ENCODE data around the gene CRTC1. TPM values are rescaled to one million over a fixed set of nuclear protein-coding genes. Genes with fewer than 3 reads are reported as not detected.

Gene CRTC1
- polyA plus RNA-seq, 2 of the 4 experiments (the other 2 are of a cell fraction): 0.87 to 4.0 TPM

GRCh38 chr19:18735324-18735723 lies 51.8 kb downstream of the CRTC1 start:
- Histone ChIP-seq H3K27ac (no peak overlapping the region), H3K9me3 (no peaks in the 10 kb centered on the region), H3K4me3 (no peak overlapping the region), H3K4me1 (peaks cover 9% of the 10 kb centered on the region; the same call in 1 of the 3 replicates), H3K4me2 (no peak overlapping the region)
- 98% methylated on average over 9 of the region's 14 CpGs for WGBS (ENCODE audit: missing lambda C conversion rate)
- TF ChIP-seq NFE2L2 (conservative IDR thresholded peaks at IDR 0.05; ENCODE audit: low read length) (no peak), JUN (IDR thresholded peaks at IDR 0.05) (no peak), HOXB5 (CRISPR knock-in tag; IDR thresholded peaks at IDR 0.05) (no peak), ELK1 (IDR thresholded peaks at IDR 0.05; ENCODE audit: low read depth, low read length) (no peak), MAZ (IDR thresholded peaks at IDR 0.05; ENCODE audit: borderline replicate concordance, low read depth, low read length) (no peak), NPAS2 (CRISPR knock-in tag; IDR thresholded peaks at IDR 0.05; ENCODE audit: borderline replicate concordance) (no peak), MAFK (IDR thresholded peaks at IDR 0.05; ENCODE audit: partially characterized antibody) (no peak)
- ChIA-PET CTCF (interaction anchor here (0.9 to 1.7 kb wide), 2 partner anchors 11 to 147 kb away, joined by 3 to 4 read pairs; partner anchors contain the start of gene REX1BD), POLR2A (no interaction called here)
- FAIRE-seq (no peak), ATAC-seq (no peak), DNase-seq (ENCODE audit: low read depth in 1 of 2, low spot score in 1 of 2) (no peak)

- Histone ChIP-seq H3K27ac (no peak overlapping the region), H3K4me3 (no peak overlapping the region), H3K4me1 (peaks cover 9% of the 10 kb centered on the region; the same call in 1 of the 3 replicates), H3K9me3 (no peaks in the 10 kb centered on the region), H3K4me2 (no peak overlapping the region)
- no peak for ATAC-seq
- no peak for TF ChIP-seq EP300 (IDR thresholded peaks at IDR 0.05)
- no peak for TF ChIP-seq KDM1A (IDR thresholded peaks at IDR 0.05; ENCODE audit: low read depth)
- TF ChIP-seq HEYL (CRISPR knock-in tag; IDR thresholded peaks at IDR 0.05): no peak
- TF ChIP-seq ZSCAN20 (CRISPR knock-in tag; IDR thresholded peaks at IDR 0.05): no peak
- WGBS (ENCODE audit: missing lambda C conversion rate): 100% methylated on average over 1 of the region's 9 CpGs
- POLR2A ChIA-PET: no interaction called here
- CTCF ChIA-PET: interaction anchor here (0.9 to 1.7 kb wide), 2 partner anchors 11 to 147 kb away, joined by 3 to 4 read pairs; partner anchors contain the start of gene REX1BD
- no peak for FAIRE-seq
- DNase-seq (ENCODE audit: low read depth in 1 of 2, low spot score in 1 of 2): no peak
These were observed 52.3 kb downstream of the CRTC1 start for GRCh38 chr19:18735752-18736151.

GRCh38 chr19:18736415-18737336 lies 53.2 kb downstream of the CRTC1 start:
- Histone ChIP-seq H3K4me3 (no peak overlapping the region), H3K4me2 (no peak overlapping the region), H3K9me3 (no peaks in the 10 kb centered on the region), H3K27ac (no peak overlapping the region), H3K4me1 (peaks cover 9% of the 10 kb centered on the region; the same call in 1 of the 3 replicates)
- WGBS (ENCODE audit: missing lambda C conversion rate): 92% methylated on average over 11 of the region's 27 CpGs
- DNase-seq (ENCODE audit: low read depth in 1 of 2, low spot score in 1 of 2) (no peak), ATAC-seq (no peak), FAIRE-seq (no peak)
- ChIA-PET POLR2A (interaction anchor here (0.5 kb wide), 1 partner anchor 107 kb away, joined by 6 read pairs; no protein-coding TSS in a partner anchor), CTCF (interaction anchor here (0.9 kb wide), 1 partner anchor 12 kb away, joined by 3 read pairs; no protein-coding TSS in a partner anchor)
- TF ChIP-seq PBX3 (IDR thresholded peaks at IDR 0.05) (no peak), POLR2A (IDR thresholded peaks at IDR 0.05; ENCODE audit: low read length) (no peak), JUN (IDR thresholded peaks at IDR 0.05) (no peak), FOSB (CRISPR knock-in tag; IDR thresholded peaks at IDR 0.05) (no peak), HOXB13 (CRISPR knock-in tag; IDR thresholded peaks at IDR 0.05; ENCODE audit: low read depth) (no peak), CHD2 (IDR thresholded peaks at IDR 0.05; ENCODE audit: low read length, partially characterized antibody) (no peak), MAZ (IDR thresholded peaks at IDR 0.05; ENCODE audit: borderline replicate concordance, low read depth, low read length) (no peak), REST (IDR thresholded peaks at IDR 0.05) (no peak)

Measured in A549 (cell line).